Gastroesophageal sphincter (tissue), 4 donors: ENCODE results near the gene MINDY3. TPM values are rescaled to one million over a fixed set of nuclear protein-coding genes. Genes with fewer than 3 reads are reported as not detected.

Source experiments
- ATAC-seq: fragments of 150-250 bp; one replicate; pipeline ENCODE4 v1.9.1; 2016; ENCODE audit warnings: mild to moderate bottlenecking, moderate library complexity
- H3K27ac ChIP-seq, 4 donors: fragments of 200-600 bp; sonication (generic) in 3 of 4; 1 replicate in 3 of 4; 2 replicates in 1 of 4; pipeline ENCODE4 v1.5.1; 2016 to 2019
- H3K27me3 ChIP-seq: fragments of 200-600 bp; sonication (generic); one replicate; pipeline ENCODE4 v1.5.1; 2019
- H3K36me3 ChIP-seq, 2 donors: fragments of 200-600 bp; sonication (generic); one replicate each; pipeline ENCODE4 v1.5.1; 2019; ENCODE audit warnings: control low read depth in 1 of 2
- H3K4me1 ChIP-seq, 3 donors: fragments of 200-600 bp; sonication (generic); 1 replicate in 2 of 3; 2 replicates in 1 of 3; pipeline ENCODE4 v1.5.1; 2016 to 2019; ENCODE audit warnings: control low read depth in 2 of 3
- H3K4me3 ChIP-seq, 2 donors: fragments of 200-600 bp; sonication (generic); one replicate each; pipeline ENCODE4 v1.5.1; 2019; ENCODE audit warnings: mild to moderate bottlenecking in 1 of 2, moderate library complexity in 1 of 2
- H3K9me3 ChIP-seq, 3 donors: fragments of 200-600 bp; sonication (generic); one replicate each; pipeline ENCODE4 v1.5.1; 2017 to 2019; ENCODE audit warnings: control low read depth in 2 of 3
- EP300 ChIP-seq: sonication (generic); formaldehyde crosslinking; IDR thresholded peaks from one replicate; pipeline ENCODE4 v1.6.1; 2017; ENCODE audit warnings: antibody characterized with exemption, mild to moderate bottlenecking
- POLR2A ChIP-seq, 2 donors: fragments of 450-650 bp; IDR thresholded peaks; one replicate each; pipeline ENCODE4 v1.6.1; 2017; ENCODE audit warnings: antibody characterized with exemption in 2 of 2, mild to moderate bottlenecking in 2 of 2, moderate library complexity in 1 of 2
- POLR2AphosphoS5 ChIP-seq: sonication (generic); formaldehyde crosslinking; IDR thresholded peaks from one replicate; pipeline ENCODE4 v1.6.1; 2017; ENCODE audit warnings: antibody characterized with exemption
- WGBS, 2 donors: methylation state at CpG; one replicate each; pipeline ENCODE4 v1.1.5; 2018; ENCODE audit warnings: low coverage in 1 of 2; 5-methylcytosine and 5-hydroxymethylcytosine counted together
- total RNA-seq, 4 donors: library from RNA; depleted of rRNA; stranded (reverse); fragments of >200 nt; gene quantifications; one replicate each; pipeline ENCODE4 v1.1.0, GENCODE V29; 2016
- TF ChIP-seq, protein P1 (sequence below), 4 experiments: fragments of 200-600 bp in 2 of 4; fragments of 450-650 bp in 2 of 4; sonication (generic) in 1 of 4; IDR thresholded peaks; one replicate each; pipeline ENCODE4 v1.5.1; 2017 to 2019; ENCODE audit warnings: antibody characterized with exemption in 4 of 4, mild to moderate bottlenecking in 2 of 4, moderate library complexity in 2 of 4

MINDY3 gene
- total RNA-seq, 4 donors from 2014 or later = 21.8 to 93.6 (median 36.7) TPM

DNA sequence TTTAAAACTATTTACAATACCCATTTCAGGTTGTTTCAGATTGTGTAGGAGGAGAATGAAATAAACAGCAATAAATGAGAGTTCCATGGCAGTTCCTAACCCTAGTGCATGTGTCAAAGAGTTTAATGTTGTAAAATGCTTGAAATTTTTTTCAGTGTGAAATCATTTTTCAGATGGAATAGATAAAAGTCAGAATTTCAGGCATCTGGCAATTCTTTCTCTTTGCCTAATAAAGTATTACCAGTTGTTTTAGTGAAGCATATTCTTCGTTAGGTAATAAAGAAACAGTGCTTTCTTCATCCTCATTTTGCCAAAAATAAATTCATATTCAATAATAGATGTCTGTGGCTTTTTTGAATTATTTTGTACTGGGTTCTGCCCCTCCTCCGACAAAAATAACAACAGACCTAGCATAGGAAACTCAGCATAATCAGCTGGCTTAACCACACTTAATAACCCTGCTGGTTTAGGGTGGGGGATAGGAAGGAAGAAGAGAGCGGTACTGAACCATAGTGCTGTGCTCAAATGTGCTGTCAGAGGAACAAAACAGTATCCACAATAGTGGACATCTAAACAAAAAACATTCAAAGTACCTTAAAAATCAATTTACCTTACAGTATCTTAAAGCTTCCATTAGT, 39.1 kb downstream of the MINDY3 start:
- ATAC-seq = no peak

DNA sequence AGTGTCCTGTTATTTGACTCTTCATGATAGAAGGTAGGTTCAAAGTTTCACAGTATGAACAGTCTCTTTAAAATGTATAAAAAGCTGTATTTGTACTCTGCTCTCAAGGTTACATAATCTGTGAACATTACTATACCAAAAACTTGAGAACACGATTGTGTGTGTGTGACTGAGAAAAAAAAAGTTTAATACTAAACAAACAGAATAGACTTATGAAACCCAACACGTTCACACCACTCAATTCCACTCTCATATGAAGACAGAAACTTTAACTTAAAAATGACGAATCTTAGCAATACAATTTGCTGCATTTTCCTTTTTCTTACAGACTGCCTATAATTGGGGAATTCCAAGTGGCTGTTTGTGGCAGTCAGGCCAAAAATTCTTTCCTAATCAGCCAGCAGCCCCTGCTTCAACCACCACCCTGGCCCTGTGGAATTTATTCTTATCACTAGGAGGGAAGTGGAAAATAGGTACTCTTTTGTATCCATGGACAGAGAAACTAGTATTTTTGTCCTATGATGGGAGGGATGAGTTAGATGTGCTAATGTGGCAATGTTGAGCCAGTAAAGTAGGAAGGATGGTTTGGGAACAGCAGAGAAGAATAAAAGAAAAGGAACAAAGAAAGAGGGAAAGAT, 42.8 kb downstream of the MINDY3 start:
- Histone ChIP-seq H3K9me3 (no peaks in the 10 kb centered on the region), H3K27me3 (no peaks in the 10 kb centered on the region), H3K27ac (peak overlapping the region in 1 of 4 donors; percentile 6), H3K36me3 (peaks cover 0 to 36% of the 10 kb centered on the region in 2 donors), H3K4me1 (peaks cover 0 to 24% (median 0%) of the 10 kb centered on the region in 3 donors), H3K4me3 (no peak overlapping the region)
- TF ChIP-seq, protein P1, sequence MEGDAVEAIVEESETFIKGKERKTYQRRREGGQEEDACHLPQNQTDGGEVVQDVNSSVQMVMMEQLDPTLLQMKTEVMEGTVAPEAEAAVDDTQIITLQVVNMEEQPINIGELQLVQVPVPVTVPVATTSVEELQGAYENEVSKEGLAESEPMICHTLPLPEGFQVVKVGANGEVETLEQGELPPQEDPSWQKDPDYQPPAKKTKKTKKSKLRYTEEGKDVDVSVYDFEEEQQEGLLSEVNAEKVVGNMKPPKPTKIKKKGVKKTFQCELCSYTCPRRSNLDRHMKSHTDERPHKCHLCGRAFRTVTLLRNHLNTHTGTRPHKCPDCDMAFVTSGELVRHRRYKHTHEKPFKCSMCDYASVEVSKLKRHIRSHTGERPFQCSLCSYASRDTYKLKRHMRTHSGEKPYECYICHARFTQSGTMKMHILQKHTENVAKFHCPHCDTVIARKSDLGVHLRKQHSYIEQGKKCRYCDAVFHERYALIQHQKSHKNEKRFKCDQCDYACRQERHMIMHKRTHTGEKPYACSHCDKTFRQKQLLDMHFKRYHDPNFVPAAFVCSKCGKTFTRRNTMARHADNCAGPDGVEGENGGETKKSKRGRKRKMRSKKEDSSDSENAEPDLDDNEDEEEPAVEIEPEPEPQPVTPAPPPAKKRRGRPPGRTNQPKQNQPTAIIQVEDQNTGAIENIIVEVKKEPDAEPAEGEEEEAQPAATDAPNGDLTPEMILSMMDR (IDR thresholded peaks at IDR 0.05) = no peak
- TF ChIP-seq EP300 (no peak), POLR2A (IDR thresholded peaks at IDR 0.05) (no peak), POLR2AphosphoS5 (no peak)
- WGBS, 2 donors = 21 to 56% methylated on average over 3 of the region's 3 CpGs
- no peak for ATAC-seq

More for the DNA sequence above, 39.1 kb downstream of the MINDY3 start:
- Histone ChIP-seq H3K27ac (no peak overlapping the region), H3K4me1 (peaks cover 0 to 17% (median 0%) of the 10 kb centered on the region in 3 donors), H3K9me3 (no peaks in the 10 kb centered on the region), H3K4me3 (no peak overlapping the region), H3K36me3 (peaks cover 0 to 27% of the 10 kb centered on the region in 2 donors), H3K27me3 (no peaks in the 10 kb centered on the region)
- TF ChIP-seq EP300 = no peak
- TF ChIP-seq POLR2AphosphoS5 = no peak
- TF ChIP-seq POLR2A (IDR thresholded peaks at IDR 0.05) = no peak
- TF ChIP-seq, protein P1 (IDR thresholded peaks at IDR 0.05) = no peak
- 73 to 79% methylated on average over 3 of the region's 3 CpGs for WGBS, 2 donors

DNA sequence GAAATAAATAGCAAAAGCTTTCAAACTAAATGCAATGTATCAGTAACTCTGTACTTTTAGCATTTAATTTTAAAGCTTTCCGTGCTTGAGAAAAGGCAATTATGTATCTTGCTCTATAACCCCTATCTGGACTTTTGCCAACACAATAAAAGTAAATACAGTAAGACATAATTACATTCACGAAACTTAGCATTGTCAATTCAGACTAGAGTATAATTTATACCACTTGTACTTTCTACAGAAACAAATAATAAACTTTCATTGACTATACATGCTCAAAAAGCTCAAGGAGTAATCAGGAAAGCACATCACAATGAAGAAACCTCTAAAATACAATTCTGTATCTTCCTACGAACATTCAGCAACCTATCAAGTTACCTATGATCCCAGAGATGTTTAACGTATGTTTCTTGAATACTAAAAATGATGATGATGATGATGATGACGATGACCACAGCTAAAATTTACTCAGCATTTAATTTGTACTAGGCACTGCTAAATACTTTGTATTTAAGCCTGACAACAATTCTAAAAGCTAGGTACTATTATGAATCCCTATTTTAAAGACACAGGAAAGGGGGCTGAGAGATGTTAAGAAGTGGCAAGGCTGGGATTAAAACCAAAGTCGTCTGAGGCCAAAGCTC, 44.9 kb downstream of the MINDY3 start:
- Histone ChIP-seq H3K36me3 (peaks cover 0 to 24% of the 10 kb centered on the region in 2 donors), H3K4me1 (peaks cover 0 to 27% (median 0%) of the 10 kb centered on the region in 3 donors), H3K27me3 (no peaks in the 10 kb centered on the region), H3K4me3 (no peak overlapping the region), H3K27ac (no peak overlapping the region), H3K9me3 (no peaks in the 10 kb centered on the region)
- no peak for ATAC-seq
- 73 to 81% methylated on average over 5 to 6 of the region's 6 CpGs for WGBS, 2 donors
- no peak for TF ChIP-seq POLR2A (IDR thresholded peaks at IDR 0.05)
- no peak for TF ChIP-seq EP300
- TF ChIP-seq POLR2AphosphoS5 = no peak
- TF ChIP-seq, protein P1 (IDR thresholded peaks at IDR 0.05) = no peak

DNA sequence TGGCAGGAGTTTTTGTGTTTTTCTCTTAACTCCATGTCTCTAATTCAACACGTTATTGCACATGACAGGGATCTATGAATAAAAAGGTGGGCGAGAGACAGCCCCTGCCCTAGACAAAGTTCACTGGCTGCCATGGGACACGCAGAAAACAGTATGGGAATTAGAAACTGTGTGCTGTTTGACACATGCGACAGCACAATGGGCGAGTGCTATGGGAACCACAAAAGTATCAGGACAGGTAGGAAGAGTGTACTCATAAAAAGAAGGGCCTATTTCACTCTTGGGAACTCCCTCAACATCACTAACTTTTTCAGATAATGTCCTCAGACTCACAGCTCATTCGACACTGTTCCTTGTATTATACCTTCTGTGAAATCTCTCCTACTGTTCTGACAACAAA, 45.7 kb downstream of the MINDY3 start:
- no peak for ATAC-seq
- Histone ChIP-seq H3K27ac (no peak overlapping the region), H3K4me1 (peaks cover 0 to 27% (median 0%) of the 10 kb centered on the region in 3 donors), H3K36me3 (peaks cover 0 to 19% of the 10 kb centered on the region in 2 donors), H3K4me3 (no peak overlapping the region), H3K27me3 (no peaks in the 10 kb centered on the region), H3K9me3 (no peaks in the 10 kb centered on the region)
- 84 to 88% methylated on average over 5 to 6 of the region's 6 CpGs for WGBS, 2 donors
- TF ChIP-seq POLR2A (IDR thresholded peaks at IDR 0.05) = no peak
- no peak for TF ChIP-seq EP300
- TF ChIP-seq POLR2AphosphoS5 = no peak
- TF ChIP-seq, protein P1 (IDR thresholded peaks at IDR 0.05) = no peak
